Gastrocnemius medialis (tissue), 4 donors: ENCODE data around the gene TMC2.

Source experiments
- POLR2A ChIP-seq, 2 donors: fragments of 450-650 bp; IDR thresholded peaks; one replicate each; pipeline ENCODE4 v1.6.1; 2017; ENCODE audit warnings: antibody characterized with exemption in 2 of 2, mild to moderate bottlenecking in 2 of 2, moderate library complexity in 2 of 2
- TF ChIP-seq, protein P1 (sequence below), 5 experiments: fragments of 450-650 bp in 3 of 5; fragments of 200-600 bp in 2 of 5; sonication (generic) in 2 of 5; IDR thresholded peaks in 4 of 5; conservative IDR thresholded peaks in 1 of 5; 1 replicate in 4 of 5; 2 replicates in 1 of 5; pipeline ENCODE4 v1.5.1; 2016 to 2019; ENCODE audit warnings: antibody characterized with exemption in 5 of 5, mild to moderate bottlenecking in 3 of 5, moderate library complexity in 3 of 5

DNA sequence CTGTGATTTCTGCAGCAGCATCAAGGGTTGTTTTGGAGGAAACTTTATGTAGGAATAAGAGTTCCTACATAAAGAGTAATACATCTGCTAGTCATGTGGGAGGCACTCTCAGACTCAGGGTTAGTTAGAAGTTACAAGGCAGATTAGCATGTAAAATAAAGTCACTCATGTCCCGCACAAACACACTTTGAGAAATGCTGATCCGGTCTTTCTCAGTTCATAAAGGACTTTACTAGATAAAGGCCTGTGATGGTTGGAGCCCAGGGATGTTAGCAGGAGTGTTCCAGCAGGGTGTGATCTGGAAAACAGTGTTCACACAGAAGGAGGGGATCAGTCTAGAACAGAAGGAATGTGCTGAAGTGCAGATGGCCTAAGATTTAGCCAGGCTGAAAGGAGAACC is 83.0 kb downstream of the TMC2 start:
- no peak for TF ChIP-seq POLR2A (IDR thresholded peaks at IDR 0.05)
- TF ChIP-seq, protein P1, sequence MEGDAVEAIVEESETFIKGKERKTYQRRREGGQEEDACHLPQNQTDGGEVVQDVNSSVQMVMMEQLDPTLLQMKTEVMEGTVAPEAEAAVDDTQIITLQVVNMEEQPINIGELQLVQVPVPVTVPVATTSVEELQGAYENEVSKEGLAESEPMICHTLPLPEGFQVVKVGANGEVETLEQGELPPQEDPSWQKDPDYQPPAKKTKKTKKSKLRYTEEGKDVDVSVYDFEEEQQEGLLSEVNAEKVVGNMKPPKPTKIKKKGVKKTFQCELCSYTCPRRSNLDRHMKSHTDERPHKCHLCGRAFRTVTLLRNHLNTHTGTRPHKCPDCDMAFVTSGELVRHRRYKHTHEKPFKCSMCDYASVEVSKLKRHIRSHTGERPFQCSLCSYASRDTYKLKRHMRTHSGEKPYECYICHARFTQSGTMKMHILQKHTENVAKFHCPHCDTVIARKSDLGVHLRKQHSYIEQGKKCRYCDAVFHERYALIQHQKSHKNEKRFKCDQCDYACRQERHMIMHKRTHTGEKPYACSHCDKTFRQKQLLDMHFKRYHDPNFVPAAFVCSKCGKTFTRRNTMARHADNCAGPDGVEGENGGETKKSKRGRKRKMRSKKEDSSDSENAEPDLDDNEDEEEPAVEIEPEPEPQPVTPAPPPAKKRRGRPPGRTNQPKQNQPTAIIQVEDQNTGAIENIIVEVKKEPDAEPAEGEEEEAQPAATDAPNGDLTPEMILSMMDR (IDR thresholded peaks at IDR 0.05 in 4 of 5, conservative IDR thresholded peaks at IDR 0.05 in 1 of 5): no peak
